IMR-90 (cell line): ENCODE data around the gene CEP20. TPM values are rescaled to one million over a fixed set of nuclear protein-coding genes. Genes with fewer than 3 reads are reported as not detected.
A peak's percentile ranks its signal among the peaks of the same experiment; 100 is the strongest.

Experiments used
- ATAC-seq: fragments of 200-7000 bp; cut with Tn5 transposase; 2 replicates; pipeline ENCODE4 v1.9.1; 2020; ENCODE audit warnings: low read depth, mild to moderate bottlenecking, moderate library complexity
- BruUV-seq: library from RNA; stranded (reverse); fragments of 400-500 nt; replicated peaks from 2 replicates; lab custom pipeline; 2021; lab: Mats Ljungman, UMichigan
- CTCF ChIA-PET: fragments of 300-600 bp; formaldehyde crosslinking; extraction: SDS; loops from one replicate; lab custom pipeline; 2021; ENCODE audit warnings: antibody characterized with exemption; lab: Yijun Ruan, JAX
- POLR2A ChIA-PET: fragments of 300-600 bp; sonication (Branson Sonifier 250); formaldehyde crosslinking; loops from one replicate; lab custom pipeline; 2022; ENCODE audit warnings: antibody characterized with exemption; ENCODE audit not compliant: unreplicated experiment; lab: Charles Lee
- DNase-seq: peaks from one replicate; pipeline ENCODE4 v3.0.0; 2013
- H2AFZ ChIP-seq: replicated peaks from 2 replicates; pipeline ENCODE3; 2013; ENCODE audit warnings: low read length, mild to moderate bottlenecking; ENCODE audit not compliant: poor library complexity
- H2AK5ac ChIP-seq: 2 replicates; pipeline ENCODE4 v1.6.1; 2013; ENCODE audit warnings: low read depth, low read length, inconsistent platforms
- H2AK9ac ChIP-seq: replicated peaks from 2 replicates; pipeline ENCODE3; 2013; ENCODE audit warnings: mild to moderate bottlenecking, low read depth, low read length, moderate library complexity; ENCODE audit not compliant: poor library complexity
- H2BK120ac ChIP-seq: 2 replicates; pipeline ENCODE4 v1.6.1; 2013; ENCODE audit warnings: low read depth, low read length, inconsistent platforms
- H2BK15ac ChIP-seq: 3 replicates; pipeline ENCODE4 v1.6.1; 2013; ENCODE audit warnings: low read depth, low read length, inconsistent platforms
- H2BK20ac ChIP-seq: 2 replicates; pipeline ENCODE4 v1.6.1; 2013; ENCODE audit warnings: low read depth, mild to moderate bottlenecking, inconsistent platforms, low read length, moderate library complexity
- H2BK5ac ChIP-seq: 2 replicates; pipeline ENCODE4 v1.6.1; 2013; ENCODE audit warnings: mild to moderate bottlenecking, low read depth, low read length, inconsistent platforms; ENCODE audit not compliant: poor library complexity, severe bottlenecking
- H3K14ac ChIP-seq: replicated peaks from 2 replicates; pipeline ENCODE4 v1.6.1; 2013; ENCODE audit warnings: low read depth, low read length, inconsistent platforms
- H3K18ac ChIP-seq: 2 replicates; pipeline ENCODE4 v1.6.1; 2013; ENCODE audit warnings: low read depth, low read length, control low read depth
- H3K23ac ChIP-seq: 2 replicates; pipeline ENCODE4 v1.6.1; 2013; ENCODE audit warnings: low read depth, low read length, inconsistent platforms
- H3K27ac ChIP-seq: 2 replicates; pipeline ENCODE4 v1.5.1; 2013; ENCODE audit warnings: mild to moderate bottlenecking, control low read depth, low read length; ENCODE audit not compliant: insufficient read depth
- H3K27me3 ChIP-seq: 2 replicates; pipeline ENCODE4 v1.6.1; 2013; ENCODE audit warnings: low read length; ENCODE audit not compliant: control insufficient read depth, insufficient read depth
- H3K36me3 ChIP-seq: 2 replicates; pipeline ENCODE4 v1.6.1; 2013; ENCODE audit warnings: low read length, mixed read lengths; ENCODE audit not compliant: control insufficient read depth, insufficient read depth
- H3K4ac ChIP-seq: 2 replicates; pipeline ENCODE4 v1.6.1; 2013; ENCODE audit warnings: low read depth, low read length, inconsistent platforms
- H3K4me1 ChIP-seq: 2 replicates; pipeline ENCODE4 v1.6.1; 2013; ENCODE audit warnings: low read length, mixed read lengths; ENCODE audit not compliant: control insufficient read depth, insufficient read depth
- H3K4me2 ChIP-seq: 2 replicates; pipeline ENCODE4 v1.6.1; 2013; ENCODE audit warnings: low read depth, mild to moderate bottlenecking, control low read depth, low read length, moderate library complexity
- H3K4me3 ChIP-seq: 2 replicates; pipeline ENCODE4 v1.5.1; 2013; ENCODE audit warnings: low read depth, mild to moderate bottlenecking, control low read depth, low read length, moderate library complexity; ENCODE audit not compliant: insufficient read depth
- H3K56ac ChIP-seq: 2 replicates; pipeline ENCODE4 v1.6.1; 2013; ENCODE audit warnings: low read length, inconsistent platforms; ENCODE audit not compliant: insufficient read depth; ENCODE audit errors: extremely low read depth
- H3K79me1 ChIP-seq, 2 experiments: 2 replicates each; pipeline ENCODE4 v1.6.1; 2013; ENCODE audit warnings: low read length in 2 of 2, inconsistent platforms in 1 of 2, low read depth in 1 of 2
- H3K9ac ChIP-seq: 2 replicates; pipeline ENCODE4 v1.6.1; 2013; ENCODE audit warnings: low read depth, low read length, control low read depth
- H3K9me1 ChIP-seq: 2 replicates; pipeline ENCODE4 v1.6.1; 2013; ENCODE audit warnings: low read length, inconsistent platforms; ENCODE audit not compliant: insufficient read depth
- H3K9me3 ChIP-seq: 2 replicates; pipeline ENCODE4 v1.6.1; 2013; ENCODE audit warnings: low read length; ENCODE audit not compliant: control insufficient read depth, insufficient read depth
- H4K20me1 ChIP-seq: 2 replicates; pipeline ENCODE4 v1.6.1; 2013; ENCODE audit warnings: low read length, inconsistent platforms; ENCODE audit not compliant: insufficient read depth
- H4K5ac ChIP-seq: 2 replicates; pipeline ENCODE4 v1.6.1; 2013; ENCODE audit warnings: mild to moderate bottlenecking, low read depth, low read length, control low read depth
- H4K8ac ChIP-seq, 2 experiments: 2 replicates each; pipeline ENCODE4 v1.6.1; 2013; ENCODE audit warnings: low read depth in 2 of 2, low read length in 2 of 2, control low read depth in 1 of 2, inconsistent platforms in 1 of 2
- H4K91ac ChIP-seq: 2 replicates; pipeline ENCODE4 v1.6.1; 2013; ENCODE audit warnings: low read depth, low read length, inconsistent platforms; ENCODE audit not compliant: insufficient read depth
- CEBPB ChIP-seq: IDR thresholded peaks from 2 replicates; pipeline ENCODE4 v1.6.1; 2012; ENCODE audit warnings: low read depth, low read length, improper control_type of control experiment
- MAFK ChIP-seq: IDR thresholded peaks from 2 replicates; pipeline ENCODE4 v1.6.1; 2012; ENCODE audit warnings: low read depth, low read length, improper control_type of control experiment
- MAZ ChIP-seq: IDR thresholded peaks from 2 replicates; pipeline ENCODE4 v1.6.1; 2012; ENCODE audit warnings: low read depth, mild to moderate bottlenecking, low read length, improper control_type of control experiment, moderate library complexity, borderline replicate concordance
- RAD21 ChIP-seq: IDR thresholded peaks from 2 replicates; pipeline ENCODE4 v1.6.1; 2012; ENCODE audit warnings: low read length, improper control_type of control experiment
- RFX5 ChIP-seq: IDR thresholded peaks from 2 replicates; pipeline ENCODE4 v1.8.0; 2012; ENCODE audit warnings: low read depth, mild to moderate bottlenecking, low read length, moderate library complexity
- WGBS, 2 experiments: methylation state at CpG; one replicate each; pipeline versions ENCODE4 v1.1.5 to v1.1.7; 2013; ENCODE audit warnings: missing lambda C conversion rate in 2 of 2; ENCODE audit not compliant: insufficient read length in 1 of 2; ENCODE audit errors: extremely low coverage in 2 of 2; 5-methylcytosine and 5-hydroxymethylcytosine counted together
- dilution Hi-C: fragments of 300-500 bp; cut with HindIII; formaldehyde crosslinking; loops from one replicate; pipeline ENCODE4 v1.14.3; 2018; ENCODE audit warnings: low sequenced_read_pairs; ENCODE audit not compliant: unreplicated experiment
- in situ Hi-C: fragments of 300-500 bp; cut with MboI; formaldehyde crosslinking; loops from 3 replicates; pipeline ENCODE4 v1.14.3; 2019; ENCODE audit warnings: low sequenced_read_pairs, inconsistent platforms, mixed read lengths
- intact Hi-C: fragments of 100-400 bp; cut with micrococcal nuclease; formaldehyde crosslinking; loops from 2 replicates; pipeline ENCODE4 v1.10.0; 2022
- polyA plus RNA-seq, 3 experiments: library from polyadenylated mRNA; depleted of rRNA; stranded (reverse); fragments of >200 nt; gene quantifications; 2 replicates each; pipeline ENCODE4 v1.2.3, GENCODE V29; 2012; ENCODE audit warnings: low replicate concordance in 1 of 3
- total RNA-seq: library from RNA; depleted of rRNA; stranded (reverse); fragments of >200 nt; gene quantifications from 2 replicates; pipeline ENCODE4 v1.2.3, GENCODE V29; 2012
- TF ChIP-seq, protein P1 (sequence below): fragments of 150-350 bp; IDR thresholded peaks from 2 replicates; pipeline ENCODE4 v1.6.1; 2017; ENCODE audit warnings: mild to moderate bottlenecking, antibody characterized with exemption, low read length, low read depth

The CEP20 gene
- total and polyA plus RNA-seq, 2 of the 4 experiments (the other 2 are of a cell fraction), result 28.8 to 40.1 TPM

DNA sequence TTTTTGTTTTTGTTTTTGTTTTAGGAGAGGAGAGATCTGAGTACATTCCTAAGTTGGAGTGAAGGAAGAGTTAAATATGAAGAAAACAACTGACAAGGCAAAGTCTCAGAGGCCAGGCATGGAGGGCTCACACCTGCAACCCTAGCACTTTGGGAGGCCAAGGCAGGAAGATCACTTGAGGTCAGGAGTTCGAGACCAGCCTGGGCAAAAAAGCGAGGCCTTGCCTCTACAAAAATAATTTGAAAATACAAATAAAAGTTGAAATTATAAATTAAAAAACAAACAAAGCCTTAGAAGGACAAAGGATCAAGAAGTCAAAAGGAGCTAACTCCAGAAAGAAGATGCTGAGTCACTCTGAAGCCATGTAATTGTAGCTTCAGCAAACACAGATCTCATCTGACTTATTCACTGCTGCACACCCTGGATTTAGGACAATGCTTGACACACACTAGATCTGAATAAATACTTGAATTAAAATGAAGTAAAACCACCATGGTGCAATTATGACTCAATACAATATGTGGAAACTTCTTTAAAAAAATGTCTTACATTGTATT is 9.1 kb downstream of the CEP20 start (continued):
- TF ChIP-seq MAZ, result no peak

DNA sequence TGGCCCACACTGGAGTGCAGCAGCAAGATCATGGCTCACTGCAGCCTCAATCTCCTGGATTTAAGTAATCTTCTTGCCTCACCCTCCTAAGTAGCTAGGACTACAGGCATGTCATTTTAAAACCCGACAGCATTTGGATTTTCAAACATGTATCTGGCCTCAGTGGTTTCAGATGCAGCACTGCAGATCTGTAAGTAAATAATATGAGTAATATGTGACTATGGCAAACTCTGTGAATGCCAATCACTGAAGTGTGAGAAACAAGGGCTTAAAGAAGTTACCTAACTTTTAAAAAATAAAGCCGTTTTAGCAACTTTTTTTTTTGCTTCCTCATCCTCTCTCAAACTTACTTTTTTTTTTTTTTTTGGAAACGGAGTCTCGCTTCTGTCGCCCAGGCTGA is 11.9 kb downstream of the CEP20 start:
- in situ Hi-C loops, result loop anchor here (25.0 kb wide), 1 partner anchor 136 kb away; no protein-coding TSS in a partner anchor
- no peak overlapping the region for H2AK9ac ChIP-seq

More for the DNA sequence above, 11.9 kb downstream of the CEP20 start:
- no TSS peak for BruUV-seq
- Histone ChIP-seq H2AK5ac (peak overlapping the region; percentile 54), H4K91ac (no peak overlapping the region), H3K9me3 (no peaks in the 10 kb centered on the region), H2BK5ac (no peak overlapping the region), H4K20me1 (no peaks in the 10 kb centered on the region), H3K4me1 (peaks cover 17% of the 10 kb centered on the region), H2BK15ac (no peak overlapping the region), H3K18ac (no peak overlapping the region), H3K14ac (no peak overlapping the region), H4K8ac (no peak overlapping the region), H3K56ac (no peak overlapping the region), H3K36me3 (peaks cover 23% of the 10 kb centered on the region), H3K23ac (no peak overlapping the region), H3K4ac (no peak overlapping the region; the same call in 1 of the 2 replicates), H3K27me3 (no peaks in the 10 kb centered on the region), H3K4me3 (no peak overlapping the region), H3K27ac (peak overlapping the region; percentile 29; the same call in 1 of the 2 replicates), H2BK20ac (peak overlapping the region; percentile 40; the same call in 1 of the 2 replicates), H2AFZ (no peak overlapping the region), H3K4me2 (no peak overlapping the region), H2BK120ac (no peak overlapping the region), H3K79me1 (peaks cover 27 to 74% of the 10 kb centered on the region in 2 experiments), H3K9ac (no peak overlapping the region), H3K9me1 (peaks cover 16% of the 10 kb centered on the region), H4K5ac (no peak overlapping the region)
- POLR2A ChIA-PET, result interaction anchor here (0.6 to 1.5 kb wide), 2 partner anchors 12 to 74 kb away, joined by 3 to 4 read pairs; partner anchors contain the start of gene CEP20
- WGBS, 2 experiments, result no CpG with 5 or more reads among the region's 5 CpGs
- intact Hi-C loops (loop anchor here (5.0 kb wide), 1 partner anchor 71 kb away; the partner anchor contains the start of gene ABCC1), dilution Hi-C loops (no loop called here)
- TF ChIP-seq MAFK, result no peak
- TF ChIP-seq, protein P1, sequence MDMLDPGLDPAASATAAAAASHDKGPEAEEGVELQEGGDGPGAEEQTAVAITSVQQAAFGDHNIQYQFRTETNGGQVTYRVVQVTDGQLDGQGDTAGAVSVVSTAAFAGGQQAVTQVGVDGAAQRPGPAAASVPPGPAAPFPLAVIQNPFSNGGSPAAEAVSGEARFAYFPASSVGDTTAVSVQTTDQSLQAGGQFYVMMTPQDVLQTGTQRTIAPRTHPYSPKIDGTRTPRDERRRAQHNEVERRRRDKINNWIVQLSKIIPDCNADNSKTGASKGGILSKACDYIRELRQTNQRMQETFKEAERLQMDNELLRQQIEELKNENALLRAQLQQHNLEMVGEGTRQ, result no peak
- TF ChIP-seq MAZ, result no peak
- no peak for TF ChIP-seq RAD21
- TF ChIP-seq CEBPB, result no peak
- TF ChIP-seq RFX5, result no peak
- CTCF ChIA-PET, result no interaction called here
- DNase-seq (no peak), ATAC-seq (no peak)
